NCI-H187 treated with DMSO at 0.1 percent for 48 hours (cell line): ENCODE data around the gene IGSF11.

Experiments used
- DNase-seq: peaks from one replicate; lab custom pipeline; 2025; lab: John Stamatoyannopoulos, UW

The IGSF11 gene

DNA sequence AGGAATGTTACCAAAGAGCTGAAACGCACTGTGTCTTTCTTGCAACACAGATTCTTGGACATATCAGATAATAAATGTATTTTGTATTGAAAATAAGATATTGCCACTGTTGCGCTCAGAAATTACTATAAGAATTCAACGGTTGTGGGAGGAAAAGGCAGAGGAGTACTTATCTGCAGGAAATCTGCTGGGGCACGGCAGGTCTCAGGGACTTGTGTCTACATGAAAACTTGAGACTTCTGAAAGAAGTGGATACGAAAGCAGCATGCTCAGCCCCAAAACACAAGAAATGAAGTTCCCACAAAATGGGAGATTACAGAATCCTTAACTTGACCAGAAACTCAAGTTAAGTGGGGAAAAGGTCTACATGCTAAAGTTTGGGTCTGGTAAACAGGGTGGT, 86.5 kb downstream of the IGSF11 start:
- no peak for DNase-seq

DNA sequence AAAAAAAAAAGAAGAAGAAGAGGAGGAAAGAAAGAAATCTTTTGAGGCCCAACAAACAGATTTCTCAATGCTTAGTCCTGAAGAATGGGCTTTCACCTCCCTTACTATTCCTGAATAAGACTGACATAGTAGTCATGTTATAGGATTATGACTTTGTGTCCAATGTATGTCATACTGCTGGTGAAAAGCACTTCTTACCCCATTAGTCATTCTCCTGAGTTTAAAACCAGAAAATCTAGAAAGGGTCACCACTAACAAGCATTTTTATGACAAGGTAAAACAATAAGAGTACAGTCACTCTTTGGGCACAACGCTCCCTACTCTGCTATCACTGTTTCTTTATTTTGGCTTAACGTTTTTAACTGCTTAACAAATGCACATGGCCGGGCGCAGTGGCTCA, 88.2 kb downstream of the IGSF11 start:
- no peak for DNase-seq

GRCh38 chr3:118945834-118946233, 88.8 kb downstream of the IGSF11 start:
- DNase-seq: no peak

GRCh38 chr3:118943597-118943996, 91.0 kb downstream of the IGSF11 start:
- DNase-seq: no peak

GRCh38 chr3:118942671-118943070, 92.0 kb downstream of the IGSF11 start:
- DNase-seq: no peak

GRCh38 chr3:118942195-118942594, 92.5 kb downstream of the IGSF11 start:
- no peak for DNase-seq

DNA sequence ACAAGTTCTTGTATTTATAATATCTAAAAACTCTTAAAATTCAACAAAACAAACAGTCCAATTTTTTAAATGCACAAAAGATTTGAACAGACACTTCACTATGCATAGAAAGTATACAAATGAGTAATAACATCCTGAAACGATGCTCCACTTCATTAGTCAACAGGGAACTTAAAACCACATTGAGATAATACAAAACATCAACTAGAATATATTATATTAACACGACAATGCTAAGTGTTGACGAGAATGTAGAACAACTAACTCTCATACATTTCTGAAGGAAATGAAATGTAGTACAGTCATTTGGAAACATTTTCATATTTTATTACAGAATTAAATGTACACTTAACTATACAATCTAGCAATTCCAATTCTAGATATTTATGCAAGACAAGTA, 93.4 kb downstream of the IGSF11 start:
- no peak for DNase-seq

DNA sequence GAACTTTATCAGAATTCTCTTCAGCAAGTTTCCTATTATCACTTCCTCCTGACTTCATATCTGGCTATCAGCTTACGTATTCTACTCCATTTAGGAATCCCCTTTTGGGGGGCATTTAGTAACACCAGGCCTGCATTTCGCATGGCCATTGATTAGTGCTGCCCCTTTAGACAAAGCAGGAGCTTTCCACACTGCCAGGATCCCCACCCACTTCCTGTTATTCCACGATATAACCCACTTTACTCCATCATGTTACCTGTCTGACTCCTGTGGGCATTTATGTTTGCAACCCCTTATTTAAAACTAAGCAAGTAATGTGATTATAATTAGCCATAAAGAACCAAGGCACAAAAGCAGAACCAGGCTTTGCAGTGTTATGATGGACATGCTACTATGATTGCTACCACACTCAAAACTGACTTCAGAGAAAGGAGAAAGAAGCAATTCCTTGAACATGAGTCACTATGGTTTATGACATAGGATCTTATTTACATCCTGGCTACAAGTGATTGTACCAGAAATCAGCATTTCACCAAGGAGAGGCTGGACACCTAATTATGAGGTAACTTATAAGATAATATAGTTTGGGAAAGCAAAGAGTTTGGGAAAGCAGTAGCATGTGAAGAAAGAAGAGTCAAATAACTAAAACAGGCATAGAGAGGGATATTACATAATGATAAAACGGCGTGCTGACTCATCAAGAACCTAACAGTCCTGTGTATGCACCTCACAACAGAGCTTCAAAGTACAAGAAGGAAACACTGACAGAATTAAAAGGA, 96.3 kb downstream of the IGSF11 start:
- DNase-seq: no peak

DNA sequence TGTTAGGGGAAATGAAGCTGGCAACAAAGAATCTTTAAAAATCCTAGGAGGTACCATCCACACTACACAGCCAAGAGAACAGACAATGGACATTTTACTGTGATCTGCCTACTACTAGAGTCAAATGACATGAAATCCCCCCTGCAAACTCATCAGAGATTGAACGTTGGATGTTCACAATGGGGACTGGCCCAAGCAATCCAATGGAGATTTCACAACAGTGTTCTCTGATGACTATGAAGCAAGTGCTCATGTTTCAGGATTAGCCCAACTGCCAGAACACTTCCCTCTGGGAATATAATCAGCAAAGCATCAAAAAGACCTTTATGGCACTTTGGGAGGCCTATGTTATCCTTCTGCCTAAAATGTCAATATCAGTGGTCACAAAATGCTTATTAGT, 97.8 kb downstream of the IGSF11 start:
- DNase-seq: no peak

GRCh38 chr3:118932822-118933558, 101.7 kb downstream of the IGSF11 start:
- DNase-seq: no peak

- no peak for DNase-seq
These were observed 102.7 kb downstream of the IGSF11 start for GRCh38 chr3:118931996-118932395.

- no peak for DNase-seq
These were observed 107.2 kb downstream of the IGSF11 start for GRCh38 chr3:118927449-118927848.

GRCh38 chr3:118912188-118912587, 122.5 kb downstream of the IGSF11 start:
- DNase-seq: no peak

DNA sequence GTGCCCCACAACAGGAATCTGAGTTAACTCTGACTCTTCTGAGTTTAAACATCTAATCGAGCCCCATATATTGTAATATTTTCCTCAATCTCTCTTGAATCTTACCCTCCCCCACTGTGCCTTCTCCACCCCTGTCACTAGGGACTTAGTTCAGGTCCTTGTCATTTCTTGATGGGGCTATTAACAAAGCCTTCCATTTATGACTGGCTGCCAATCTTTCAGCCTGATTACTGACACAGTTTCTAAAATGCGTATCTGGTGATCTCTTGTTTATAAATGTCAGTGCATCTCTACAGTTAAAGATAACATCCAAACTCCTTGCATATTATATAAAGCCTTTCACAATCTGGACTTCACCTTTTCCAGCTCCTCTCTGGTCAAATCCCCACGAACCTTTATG, 124.3 kb downstream of the IGSF11 start:
- no peak for DNase-seq

DNA sequence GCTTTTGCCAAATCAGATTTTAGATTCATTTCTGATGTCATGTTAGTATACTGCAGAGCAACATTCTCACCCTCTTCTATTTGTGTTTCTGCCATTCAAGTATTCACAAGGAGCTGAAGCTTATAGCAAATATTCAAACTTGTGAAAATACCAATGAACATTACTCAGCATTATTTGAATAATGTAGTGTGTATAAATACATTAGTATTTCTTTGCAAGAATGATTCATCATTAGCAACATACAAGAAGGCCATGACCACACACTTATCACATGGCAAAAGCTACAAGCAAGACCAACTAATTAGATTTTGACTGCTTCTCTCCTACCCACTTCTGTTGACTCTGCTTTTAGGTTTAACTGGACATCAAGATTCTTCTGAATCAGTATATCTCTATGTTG, 124.9 kb downstream of the IGSF11 start:
- DNase-seq: no peak

- DNase-seq: no peak
These were observed 126.7 kb downstream of the IGSF11 start for GRCh38 chr3:118907909-118908308.

GRCh38 chr3:118900737-118901525, 133.7 kb downstream of the IGSF11 start:
- DNase-seq: no peak

DNA sequence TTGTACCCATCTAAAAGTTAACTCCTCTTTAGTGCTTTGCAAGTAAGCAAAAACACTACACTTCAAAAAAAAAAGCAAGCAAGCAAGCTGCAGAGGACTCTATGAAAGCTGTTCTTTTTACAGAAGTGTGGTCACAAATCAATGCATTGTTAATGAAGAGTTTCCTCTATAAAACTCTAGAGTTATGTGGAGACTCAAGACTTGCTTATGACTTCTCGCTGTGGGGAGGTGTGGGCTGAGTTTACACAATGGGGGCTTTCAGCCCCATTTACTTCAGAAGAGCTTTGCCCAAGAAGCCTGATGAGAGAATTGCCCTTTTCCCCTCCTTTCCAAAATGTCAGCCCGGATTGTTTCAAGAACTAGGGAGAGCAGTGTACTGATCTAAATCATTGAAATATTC, 144.4 kb downstream of the IGSF11 start:
- DNase-seq: no peak

GRCh38 chr3:118889691-118890090, 145.0 kb downstream of the IGSF11 start:
- no peak for DNase-seq

- DNase-seq: no peak
These were observed 147.9 kb downstream of the IGSF11 start for GRCh38 chr3:118886708-118887107.

DNA sequence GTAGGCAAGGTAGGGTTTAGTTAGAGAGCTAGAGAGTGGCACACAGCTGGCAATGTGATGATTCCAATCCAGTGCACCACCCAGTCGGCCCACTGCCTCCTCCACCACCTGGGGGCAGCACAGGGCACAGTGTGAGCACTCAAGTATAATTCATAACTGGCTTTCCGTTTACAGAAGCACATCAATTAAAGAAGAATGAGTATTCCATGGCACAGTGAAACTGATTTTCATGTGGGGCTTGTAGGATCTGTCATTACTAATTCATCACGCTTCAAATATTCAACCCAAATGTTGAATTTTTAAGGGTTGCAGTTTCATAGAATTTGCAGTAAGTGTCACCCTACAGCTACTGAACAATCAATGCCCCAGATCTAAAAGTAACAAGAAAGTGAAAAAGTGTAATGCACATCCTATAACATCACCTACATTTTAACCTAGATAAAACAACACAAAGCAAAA, 149.9 kb downstream of the IGSF11 start:
- DNase-seq: peak; percentile 10

DNA sequence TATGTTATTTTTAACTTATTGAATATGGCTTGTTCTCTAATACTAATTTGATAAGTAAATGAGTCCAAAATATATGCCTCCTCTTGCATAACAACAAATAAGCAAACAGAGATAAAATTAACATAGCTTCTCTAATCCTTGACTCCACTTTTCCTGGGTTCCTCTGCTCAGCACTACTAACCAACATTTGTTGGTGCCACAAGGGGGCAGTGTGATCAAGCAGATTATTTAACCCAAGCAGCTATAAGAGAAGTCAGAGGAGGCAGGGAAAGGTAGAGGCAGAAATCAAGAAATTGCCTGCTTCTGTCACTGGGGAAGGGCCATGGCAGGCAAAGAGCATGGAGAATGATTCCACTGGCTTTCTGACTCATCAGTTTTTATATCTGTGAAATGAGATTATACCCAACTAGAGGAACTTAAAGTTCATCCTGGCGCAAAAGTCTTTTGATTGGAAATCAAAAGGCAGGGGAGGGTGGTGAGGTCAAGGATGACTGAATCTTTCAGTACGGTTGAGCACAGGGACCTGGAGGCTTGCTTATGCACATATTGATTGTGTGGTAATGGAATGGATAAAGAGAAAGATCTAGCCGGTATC, 152.2 kb downstream of the IGSF11 start:
- peak; percentile 26 for DNase-seq
